Immature natural killer cell (primary cell): ENCODE data around the gene CD99. TPM values are rescaled to one million over a fixed set of nuclear protein-coding genes. Genes with fewer than 3 reads are reported as not detected.
"Not testable (repeated sequence)": the region's sequence is repeated elsewhere in the genome, so short reads cannot be mapped to it uniquely, and the experiment has no call there.

Experiments
- DNase-seq, 3 donors: peaks; one replicate each; pipeline ENCODE4 v3.0.0; 2022; ENCODE audit warnings: mixed read lengths in 1 of 3
- H3K27ac Mint-ChIP-seq, 6 donors: one replicate each; pipeline ENCODE4 v1.8.0; 2020; ENCODE audit warnings: mixed read lengths in 6 of 6, mild to moderate bottlenecking in 5 of 6, inconsistent platforms in 4 of 6, moderate library complexity in 3 of 6
- H3K27me3 Mint-ChIP-seq, 3 donors: one replicate each; pipeline ENCODE4 v1.8.0; 2020 to 2021; ENCODE audit warnings: low read depth in 3 of 3, mild to moderate bottlenecking in 3 of 3, mixed read lengths in 3 of 3, moderate library complexity in 3 of 3, inconsistent platforms in 1 of 3
- H3K36me3 Mint-ChIP-seq, 3 donors: one replicate each; pipeline ENCODE4 v1.8.0; 2020; ENCODE audit warnings: mixed read lengths in 3 of 3, inconsistent platforms in 2 of 3, mild to moderate bottlenecking in 2 of 3
- H3K4me1 Mint-ChIP-seq, 2 donors: one replicate each; pipeline ENCODE4 v1.8.0; 2020; ENCODE audit warnings: inconsistent platforms in 2 of 2, mild to moderate bottlenecking in 2 of 2, mixed read lengths in 2 of 2, moderate library complexity in 1 of 2
- H3K4me3 Mint-ChIP-seq, 5 donors: one replicate each; pipeline ENCODE4 v1.8.0; 2020; ENCODE audit warnings: mild to moderate bottlenecking in 5 of 5, mixed read lengths in 5 of 5, inconsistent platforms in 3 of 5, moderate library complexity in 3 of 5
- H3K9me3 Mint-ChIP-seq, 6 donors: one replicate each; pipeline ENCODE4 v1.8.0; 2020; ENCODE audit warnings: mild to moderate bottlenecking in 6 of 6, mixed read lengths in 6 of 6, inconsistent platforms in 4 of 6, moderate library complexity in 3 of 6
- polyA plus RNA-seq, 3 donors: library from polyadenylated mRNA; unstranded; fragments of 300-500 nt; fragmentation: Illumina TruSeq; gene quantifications; one replicate each; pipeline ENCODE4 v1.2.3, GENCODE V29; 2021

CD99 gene
- polyA plus RNA-seq, 3 donors from 2014 or later = 479 to 672 (median 543) TPM

DNA sequence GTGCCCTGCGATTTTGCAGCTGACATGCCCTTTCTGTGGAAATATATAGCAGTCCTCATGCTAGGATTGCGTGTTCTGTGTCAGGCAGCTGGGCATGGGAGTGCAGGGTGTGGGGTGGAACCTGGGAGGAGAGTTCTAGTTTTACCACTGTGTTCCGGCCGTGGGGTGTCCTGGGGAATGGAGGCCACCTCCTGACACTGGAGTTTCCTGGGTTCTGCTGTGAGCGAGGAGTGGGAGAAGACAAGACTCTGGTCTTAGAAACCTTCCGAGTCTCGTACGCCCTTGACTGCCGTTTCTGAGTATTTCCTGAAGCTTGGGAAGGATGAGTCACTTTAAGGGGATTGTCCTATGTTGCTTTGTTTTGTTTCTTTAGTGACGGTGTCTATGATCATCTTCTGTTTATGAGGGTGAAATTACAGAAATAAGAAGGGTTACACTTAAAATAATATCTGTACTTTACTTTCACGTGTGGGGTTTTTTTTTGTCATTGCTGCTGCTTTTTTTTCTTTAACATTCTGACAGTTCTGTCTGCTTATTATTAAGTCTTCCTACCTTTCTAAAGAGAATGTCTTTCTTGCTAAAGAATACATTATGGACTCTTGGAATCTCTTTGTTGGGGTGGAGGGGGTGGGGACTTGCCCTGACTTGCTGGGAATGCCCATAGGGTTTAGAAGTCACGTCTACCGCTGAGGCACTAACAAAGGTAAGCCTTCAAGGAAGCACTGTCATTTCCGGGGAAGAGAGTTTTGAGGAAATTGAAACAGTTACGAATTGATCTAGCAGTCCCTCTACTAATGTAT, 19.1 kb downstream of the CD99 start:
- Mint-ChIP-seq H3K4me3 (peak overlapping the region; percentile 50 to 79 (median 63)), H3K36me3 (peaks cover 0 to 3% (median 0%) of the 10 kb centered on the region in 3 donors), H3K27ac (peak overlapping the region; percentile 74 to 91 (median 82)), H3K4me1 (peaks cover 45 to 66% of the 10 kb centered on the region in 2 donors), H3K9me3 (no peaks in the 10 kb centered on the region), H3K27me3 (peaks cover 0 to 2% (median 2%) of the 10 kb centered on the region in 3 donors)
- peak in 1 of 3 donors; percentile 27 for DNase-seq

DNA sequence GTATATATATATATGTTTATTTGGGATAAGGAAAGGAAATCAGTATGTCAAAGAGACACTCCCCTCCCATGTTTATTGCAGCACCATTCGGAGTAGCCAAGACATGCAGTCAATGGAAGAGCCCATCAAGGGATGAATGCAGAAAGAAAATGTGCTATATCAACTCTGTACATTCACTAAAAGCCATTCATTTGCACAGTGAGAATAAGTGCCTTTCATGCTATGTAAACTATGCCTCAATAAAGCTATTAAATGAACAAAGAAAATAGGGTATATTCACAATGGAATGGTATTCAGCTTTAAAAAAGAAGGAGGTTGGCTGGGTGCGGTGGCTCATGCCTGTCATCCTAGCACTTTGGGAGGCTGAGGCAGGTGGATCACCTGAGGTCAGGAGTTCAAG, 20.3 kb downstream of the CD99 start:
- DNase-seq = no peak
- Mint-ChIP-seq H3K9me3 (no peaks in the 10 kb centered on the region), H3K27me3 (peaks cover 0 to 2% (median 2%) of the 10 kb centered on the region in 3 donors), H3K4me1 (peaks cover 41 to 64% of the 10 kb centered on the region in 2 donors), H3K27ac (peak overlapping the region in 4 of 6 donors; percentile 15 to 74 (median 46)), H3K4me3 (no peak overlapping the region), H3K36me3 (peaks cover 0 to 8% (median 4%) of the 10 kb centered on the region in 3 donors)

DNA sequence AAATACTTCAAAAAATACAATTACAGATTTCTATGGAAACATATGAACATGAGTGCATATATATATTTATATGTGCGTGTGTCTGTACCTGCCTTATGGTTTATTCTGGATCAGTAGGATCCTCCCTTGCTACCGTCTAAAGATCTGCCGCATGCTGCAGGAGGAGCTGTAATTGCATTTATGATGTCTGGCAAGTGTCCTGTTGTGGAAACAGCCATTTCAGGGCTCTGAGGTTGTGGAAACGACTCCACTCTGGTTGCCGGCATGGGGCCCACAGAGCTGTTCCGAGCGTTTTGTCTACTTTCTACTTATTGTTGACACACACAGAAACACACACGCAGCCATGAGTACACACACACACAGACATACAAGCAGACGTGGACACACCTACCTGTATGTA, 21.3 kb downstream of the CD99 start:
- Mint-ChIP-seq H3K4me1 (peaks cover 42 to 64% of the 10 kb centered on the region in 2 donors), H3K36me3 (peaks cover 2 to 8% (median 4%) of the 10 kb centered on the region in 3 donors), H3K9me3 (no peaks in the 10 kb centered on the region), H3K27me3 (peaks cover 0 to 2% (median 2%) of the 10 kb centered on the region in 3 donors), H3K27ac (no peak overlapping the region), H3K4me3 (no peak overlapping the region)
- DNase-seq = no peak

DNA sequence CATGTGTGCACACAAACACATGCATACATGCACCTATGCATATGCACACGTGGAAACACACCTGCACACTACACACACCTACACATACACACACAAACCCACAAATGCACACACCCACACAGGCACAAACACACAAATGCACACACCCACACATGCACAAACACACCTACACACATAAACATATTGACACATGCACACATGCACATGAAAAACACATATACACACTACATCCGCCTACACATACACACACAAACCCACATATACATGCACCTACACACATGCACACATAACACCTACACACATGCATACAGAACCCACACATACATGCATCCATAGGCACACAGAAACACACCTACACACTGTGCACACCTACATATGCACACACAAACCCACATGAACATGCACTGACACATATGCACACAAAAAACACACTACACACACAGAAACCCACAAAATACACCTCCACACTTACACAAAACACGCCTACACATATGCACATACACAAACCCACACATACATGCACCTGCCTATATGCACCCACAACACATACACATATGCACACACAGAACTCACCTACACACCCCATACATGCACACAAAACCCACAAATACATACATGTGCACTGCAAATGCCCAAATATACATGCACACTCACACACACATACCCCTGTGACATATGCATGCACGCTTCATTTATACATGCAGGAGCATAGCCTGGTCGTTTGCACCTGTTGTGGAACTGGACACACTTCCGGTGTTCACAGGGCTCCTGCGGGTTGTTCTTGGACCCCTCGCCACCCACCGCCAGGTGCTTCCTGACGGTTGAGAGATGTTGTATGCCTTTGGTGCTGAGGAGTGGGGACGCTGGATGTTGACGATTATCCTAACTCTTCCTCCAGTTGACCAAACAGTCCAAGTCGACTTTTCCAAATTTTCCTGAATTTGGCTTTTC, 22.1 kb downstream of the CD99 start:
- H3K27ac Mint-ChIP-seq = peak overlapping the region in 2 of 6 donors; percentile 24 to 68
- no peak for DNase-seq
- H3K27me3 Mint-ChIP-seq = peaks cover 0 to 2% (median 2%) of the 10 kb centered on the region in 3 donors
- H3K36me3 Mint-ChIP-seq = peaks cover 3 to 13% (median 4%) of the 10 kb centered on the region in 3 donors
- H3K9me3 Mint-ChIP-seq = no peaks in the 10 kb centered on the region
- no peak overlapping the region for H3K4me3 Mint-ChIP-seq
- H3K4me1 Mint-ChIP-seq = peaks cover 38 to 60% of the 10 kb centered on the region in 2 donors

DNA sequence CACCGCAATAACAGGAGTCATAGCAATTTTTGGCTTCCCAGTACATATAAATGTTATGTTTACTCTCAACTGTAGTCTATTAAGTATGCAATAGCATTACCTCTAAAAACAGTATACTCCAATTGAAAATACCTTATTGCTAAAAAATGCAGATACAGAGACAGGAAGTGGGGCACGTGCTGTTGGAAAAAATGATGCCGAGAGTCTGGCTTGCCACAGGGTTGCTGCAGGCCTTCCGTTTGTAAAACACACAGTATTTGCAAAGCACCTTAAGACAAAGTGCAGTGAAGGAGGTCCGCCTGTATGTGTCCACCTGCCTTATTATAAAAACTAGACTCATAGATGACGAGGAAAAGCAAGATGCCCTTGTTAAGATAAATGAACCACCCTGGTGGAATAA, 23.5 kb downstream of the CD99 start:
- peaks cover 0 to 2% (median 0%) of the 10 kb centered on the region in 3 donors for H3K27me3 Mint-ChIP-seq
- H3K27ac Mint-ChIP-seq = peak overlapping the region in 3 of 6 donors; percentile 8 to 74 (median 17)
- H3K4me3 Mint-ChIP-seq = peak overlapping the region in 1 of 5 donors; percentile 14
- DNase-seq = no peak
- peaks cover 29 to 46% of the 10 kb centered on the region in 2 donors for H3K4me1 Mint-ChIP-seq
- peaks cover 10 to 22% (median 13%) of the 10 kb centered on the region in 3 donors for H3K36me3 Mint-ChIP-seq
- no peaks in the 10 kb centered on the region for H3K9me3 Mint-ChIP-seq

DNA sequence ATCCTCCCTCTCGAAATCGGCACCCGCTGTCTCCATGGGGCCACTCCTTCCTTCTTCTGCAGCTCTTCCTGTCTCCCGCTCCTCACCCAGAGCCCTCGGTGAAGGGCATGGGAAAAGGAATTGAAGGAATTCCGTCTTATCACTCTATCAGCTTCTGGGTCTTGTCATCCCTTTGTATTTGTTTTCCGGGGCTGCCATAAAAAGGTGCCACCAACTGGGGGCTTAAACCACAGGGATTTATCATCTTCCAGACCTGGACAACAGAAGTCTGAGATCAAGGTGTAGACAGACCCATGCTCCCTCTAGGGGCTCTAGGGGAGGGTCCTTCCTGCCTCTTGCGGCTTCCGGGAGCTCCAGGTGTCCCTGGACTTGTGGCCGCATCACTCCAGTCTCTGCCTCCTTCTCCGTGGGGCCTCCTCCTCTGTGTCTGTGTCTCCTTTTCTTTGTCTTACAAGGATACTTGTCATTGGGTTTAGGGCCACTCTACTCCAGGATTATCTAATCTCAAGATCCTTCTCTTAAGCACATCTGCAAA, 24.0 kb downstream of the CD99 start:
- Mint-ChIP-seq H3K27ac (peak overlapping the region in 5 of 6 donors; percentile 23 to 74 (median 33)), H3K27me3 (peaks cover 0 to 2% (median 0%) of the 10 kb centered on the region in 3 donors), H3K9me3 (no peaks in the 10 kb centered on the region), H3K4me3 (peak overlapping the region in 1 of 5 donors; percentile 33), H3K36me3 (peaks cover 14 to 28% (median 18%) of the 10 kb centered on the region in 3 donors), H3K4me1 (peaks cover 25 to 40% of the 10 kb centered on the region in 2 donors)
- DNase-seq = no peak

DNA sequence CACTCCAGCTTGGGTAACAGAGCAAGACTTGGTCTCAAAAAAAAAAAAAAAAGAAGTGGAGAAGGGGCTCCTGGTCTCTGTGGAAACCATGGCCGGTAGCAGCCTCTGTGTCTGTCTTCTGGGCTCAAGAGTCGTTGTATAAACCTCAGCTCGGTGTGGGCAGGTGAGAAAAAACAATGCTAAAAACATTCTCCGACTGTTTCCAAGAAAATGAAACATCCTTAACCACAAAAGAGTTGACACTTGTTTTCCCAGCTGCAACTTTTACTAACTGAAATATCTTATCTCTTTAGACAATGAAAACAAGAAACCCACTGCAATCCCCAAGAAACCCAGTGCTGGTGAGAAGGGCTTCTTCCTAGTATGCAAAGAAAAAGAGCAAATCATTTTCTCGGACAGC, 26.2 kb downstream of the CD99 start:
- H3K36me3 Mint-ChIP-seq = peaks cover 16 to 42% (median 20%) of the 10 kb centered on the region in 3 donors
- no peak overlapping the region for H3K4me3 Mint-ChIP-seq
- H3K27ac Mint-ChIP-seq = peak overlapping the region in 2 of 6 donors; percentile 64 to 77
- DNase-seq = no peak
- peaks cover 24 to 33% of the 10 kb centered on the region in 2 donors for H3K4me1 Mint-ChIP-seq
- no peaks in the 10 kb centered on the region for H3K9me3 Mint-ChIP-seq
- H3K27me3 Mint-ChIP-seq = no peaks in the 10 kb centered on the region

DNA sequence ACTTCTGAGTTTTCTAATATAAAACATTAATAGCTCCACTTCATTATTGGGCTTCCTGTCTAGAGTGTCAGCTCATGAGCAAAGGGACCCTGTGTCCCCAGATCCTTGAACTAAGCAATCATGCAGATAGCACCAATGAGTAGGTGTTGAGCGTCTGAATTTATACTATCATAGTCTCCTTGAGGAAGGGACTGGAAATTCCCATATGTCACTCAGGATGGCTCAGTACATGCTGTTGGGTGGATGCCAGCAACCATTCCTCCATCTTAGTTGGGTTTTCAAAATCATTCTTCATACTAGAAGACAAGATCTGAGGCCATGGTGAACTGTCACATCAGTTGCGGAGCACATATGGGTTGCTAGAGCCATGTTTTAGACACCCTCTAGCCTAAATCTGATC, 27.7 kb downstream of the CD99 start:
- H3K36me3 Mint-ChIP-seq = peaks cover 25 to 55% (median 27%) of the 10 kb centered on the region in 3 donors
- peaks cover 24 to 30% of the 10 kb centered on the region in 2 donors for H3K4me1 Mint-ChIP-seq
- no peaks in the 10 kb centered on the region for H3K27me3 Mint-ChIP-seq
- no peak for DNase-seq
- H3K27ac Mint-ChIP-seq = peak overlapping the region in 1 of 6 donors; percentile 51
- H3K9me3 Mint-ChIP-seq = no peaks in the 10 kb centered on the region
- no peak overlapping the region for H3K4me3 Mint-ChIP-seq

DNA sequence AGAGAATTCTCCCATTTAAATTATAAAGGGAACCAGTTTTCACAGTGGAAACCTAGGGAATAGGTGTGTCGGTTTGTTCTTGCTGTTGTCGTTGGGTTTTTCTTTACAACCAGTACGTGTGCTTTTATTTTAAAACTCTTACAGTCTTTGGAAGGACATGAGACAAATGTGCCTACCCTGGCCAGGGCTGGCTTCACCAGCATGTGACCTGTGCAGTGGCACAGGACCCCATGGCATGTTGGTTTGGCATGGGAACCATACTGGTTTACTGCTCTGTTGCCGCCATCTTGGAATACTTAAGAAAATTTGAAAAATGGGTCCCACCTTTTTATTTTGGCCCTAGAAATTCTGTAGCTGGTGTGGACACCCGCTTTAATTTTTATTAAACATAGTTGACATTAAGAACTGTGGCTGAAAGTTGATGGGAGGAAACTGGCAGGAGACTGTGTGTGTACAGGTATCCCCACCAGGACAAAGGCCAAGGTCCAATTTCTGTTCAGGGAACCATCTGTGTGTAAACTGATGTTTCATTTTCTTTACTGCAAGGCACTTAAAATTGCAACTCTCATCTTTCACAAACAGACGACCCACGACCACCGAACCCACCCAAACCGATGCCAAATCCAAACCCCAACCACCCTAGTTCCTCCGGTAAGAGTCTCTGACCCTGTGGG, 28.8 kb downstream of the CD99 start:
- H3K4me1 Mint-ChIP-seq = peaks cover 21 to 24% of the 10 kb centered on the region in 2 donors
- no peak for DNase-seq
- peak overlapping the region in 2 of 6 donors; percentile 26 to 47 for H3K27ac Mint-ChIP-seq
- H3K9me3 Mint-ChIP-seq = no peaks in the 10 kb centered on the region
- no peaks in the 10 kb centered on the region for H3K27me3 Mint-ChIP-seq
- no peak overlapping the region for H3K4me3 Mint-ChIP-seq
- H3K36me3 Mint-ChIP-seq = peaks cover 30 to 61% (median 31%) of the 10 kb centered on the region in 3 donors

DNA sequence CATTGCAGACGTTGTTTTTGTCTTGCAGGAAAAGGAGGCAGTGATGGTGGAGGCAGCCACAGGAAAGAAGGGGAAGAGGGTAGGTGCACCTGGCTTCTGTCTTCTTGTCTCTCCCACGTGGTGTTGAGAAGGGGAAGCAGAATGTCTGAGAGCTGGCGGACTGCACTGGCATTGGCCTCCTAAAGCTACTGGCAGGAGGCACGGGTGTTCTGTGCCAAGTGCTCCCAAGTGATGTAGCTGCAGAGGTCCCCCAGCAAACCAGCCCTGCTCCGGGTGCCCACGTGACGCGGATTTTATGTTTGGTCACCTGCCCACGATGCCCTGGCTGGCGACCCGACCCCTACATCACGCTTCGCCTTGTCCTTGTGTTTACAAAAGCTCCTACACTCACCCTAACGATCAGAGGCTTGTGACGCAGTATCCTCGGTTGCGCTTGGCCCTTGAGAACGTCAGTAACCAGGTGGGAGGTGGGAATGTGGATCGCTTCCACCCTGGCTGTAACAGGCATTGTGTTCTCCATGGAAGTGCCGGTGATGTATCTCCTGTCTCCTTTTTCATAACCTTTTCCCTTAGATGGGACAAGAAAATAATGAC, 32.3 kb downstream of the CD99 start:
- peaks cover 2 to 13% of the 10 kb centered on the region in 2 donors for H3K4me1 Mint-ChIP-seq
- H3K9me3 Mint-ChIP-seq = no peaks in the 10 kb centered on the region
- peaks cover 35 to 67% (median 39%) of the 10 kb centered on the region in 3 donors for H3K36me3 Mint-ChIP-seq
- H3K27ac Mint-ChIP-seq = peak overlapping the region in 3 of 6 donors; percentile 39 to 69 (median 64)
- DNase-seq = no peak
- no peak overlapping the region for H3K4me3 Mint-ChIP-seq
- no peaks in the 10 kb centered on the region for H3K27me3 Mint-ChIP-seq

DNA sequence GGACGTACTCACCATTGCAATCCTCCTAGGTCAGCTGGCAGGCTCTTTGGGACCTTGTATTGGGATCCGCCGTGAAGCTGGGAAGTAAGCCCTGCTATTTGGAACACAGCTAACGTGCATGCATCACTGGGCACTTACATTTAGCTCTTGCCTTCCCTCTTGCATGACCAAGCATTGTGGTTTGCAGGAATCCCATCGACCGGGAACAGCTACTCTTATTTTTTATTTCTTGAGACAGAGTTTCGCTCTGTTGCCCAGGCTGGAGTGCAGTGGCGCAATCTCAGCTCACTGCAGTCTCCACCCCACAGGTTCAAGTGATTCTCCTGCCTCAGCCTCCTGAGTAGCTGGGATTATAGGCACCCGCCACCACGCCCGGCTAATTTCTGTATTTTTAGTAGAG, 36.2 kb downstream of the CD99 start:
- peaks cover 36 to 62% (median 39%) of the 10 kb centered on the region in 3 donors for H3K36me3 Mint-ChIP-seq
- H3K9me3 Mint-ChIP-seq, H3K4me3 Mint-ChIP-seq, H3K27ac Mint-ChIP-seq, DNase-seq, H3K27me3 Mint-ChIP-seq: not testable (repeated sequence)
- H3K4me1 Mint-ChIP-seq = peaks cover 12 to 14% of the 10 kb centered on the region in 2 donors

DNA sequence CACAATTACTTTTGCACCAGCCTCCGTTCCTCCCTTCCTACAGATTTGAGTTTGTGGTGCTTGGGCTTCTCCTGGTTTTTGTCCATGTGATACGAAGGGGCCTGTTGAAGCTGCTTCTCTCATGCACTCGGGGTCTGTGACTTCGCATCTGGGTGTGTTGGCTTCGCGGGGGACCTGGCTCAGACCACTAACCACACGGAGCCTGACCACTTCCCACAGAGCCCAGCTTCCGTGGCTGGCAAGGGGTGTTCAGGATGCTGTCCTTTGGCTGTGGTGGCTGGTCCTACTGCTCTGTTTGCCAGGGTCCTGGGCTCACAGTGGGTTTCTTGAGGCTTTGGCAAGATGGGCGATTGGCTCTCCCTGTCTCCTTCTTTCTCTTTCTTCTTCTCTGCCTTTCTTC, 41.0 kb downstream of the CD99 start:
- Mint-ChIP-seq H3K36me3 (peaks cover 31 to 40% (median 38%) of the 10 kb centered on the region in 3 donors), H3K4me3 (peak overlapping the region; percentile 12 to 67 (median 55)), H3K4me1 (peaks cover 24 to 31% of the 10 kb centered on the region in 2 donors), H3K27ac (peak overlapping the region; percentile 32 to 86 (median 73)), H3K27me3 (peaks cover 0 to 6% (median 2%) of the 10 kb centered on the region in 3 donors), H3K9me3 (no peaks in the 10 kb centered on the region)
- peak; percentile 30 to 37 (median 32) for DNase-seq
